Mesendoderm (in vitro differentiated cells): Measurements from ENCODE around the gene MOSMO. TPM values are rescaled to one million over a fixed set of nuclear protein-coding genes. Genes with fewer than 3 reads are reported as not detected.

Experiments used
- DNase-seq: peaks from one replicate; pipeline ENCODE4 v3.0.0; 2013
- H2AK5ac ChIP-seq: 2 replicates; pipeline ENCODE4 v1.6.1; 2013; ENCODE audit warnings: low read length, inconsistent platforms
- H2BK120ac ChIP-seq: 2 replicates; pipeline ENCODE4 v1.6.1; 2013; ENCODE audit warnings: low read depth, mild to moderate bottlenecking, low read length, moderate library complexity, mixed read lengths
- H2BK15ac ChIP-seq: replicated peaks from 2 replicates; pipeline ENCODE4 v1.6.1; 2013; ENCODE audit warnings: low read depth, mild to moderate bottlenecking, moderate library complexity
- H2BK5ac ChIP-seq: 2 replicates; pipeline ENCODE4 v1.6.1; 2013; ENCODE audit warnings: low read length, inconsistent platforms
- H3K18ac ChIP-seq: 2 replicates; pipeline ENCODE4 v1.6.1; 2013; ENCODE audit warnings: mild to moderate bottlenecking, low read length, mixed read lengths
- H3K23ac ChIP-seq: one replicate; pipeline ENCODE4 v1.6.1; 2013; ENCODE audit warnings: low read length
- H3K27ac ChIP-seq: 2 replicates; pipeline ENCODE4 v1.5.1; 2013; ENCODE audit warnings: low read depth, mild to moderate bottlenecking, inconsistent platforms, low read length, moderate library complexity
- H3K27me3 ChIP-seq: 2 replicates; pipeline ENCODE4 v1.6.1; 2013; ENCODE audit warnings: low read length, control low read depth, mild to moderate bottlenecking, inconsistent platforms; ENCODE audit not compliant: insufficient read depth, poor library complexity
- H3K36me3 ChIP-seq: 2 replicates; pipeline ENCODE4 v1.6.1; 2013; ENCODE audit warnings: low read length, inconsistent platforms; ENCODE audit not compliant: control insufficient read depth, insufficient read depth
- H3K4ac ChIP-seq: one replicate; pipeline ENCODE4 v1.6.1; 2013; ENCODE audit warnings: low read depth, mild to moderate bottlenecking, low read length, moderate library complexity
- H3K4me1 ChIP-seq: 2 replicates; pipeline ENCODE4 v1.6.1; 2013; ENCODE audit warnings: low read depth, low read length, inconsistent platforms; ENCODE audit not compliant: control insufficient read depth
- H3K4me2 ChIP-seq: 2 replicates; pipeline ENCODE4 v1.6.1; 2013; ENCODE audit warnings: low read length
- H3K4me3 ChIP-seq: 2 replicates; pipeline ENCODE4 v1.5.1; 2013; ENCODE audit warnings: mild to moderate bottlenecking, low read length
- H3K56ac ChIP-seq: one replicate; pipeline ENCODE4 v1.6.1; 2013; ENCODE audit warnings: low read length
- H3K79me1 ChIP-seq: 2 replicates; pipeline ENCODE4 v1.6.1; 2013; ENCODE audit warnings: low read length, inconsistent platforms
- H3K79me2 ChIP-seq: 2 replicates; pipeline ENCODE4 v1.6.1; 2013; ENCODE audit warnings: mild to moderate bottlenecking, low read length; ENCODE audit not compliant: control insufficient read depth, insufficient read depth
- H3K9ac ChIP-seq: 2 replicates; pipeline ENCODE4 v1.6.1; 2013; ENCODE audit warnings: low read length, inconsistent platforms
- H4K5ac ChIP-seq: one replicate; pipeline ENCODE4 v1.6.1; 2013; ENCODE audit warnings: low read length
- H4K8ac ChIP-seq: one replicate; pipeline ENCODE4 v1.6.1; 2013; ENCODE audit warnings: low read depth, mild to moderate bottlenecking, control low read depth, low read length, moderate library complexity
- WGBS: extraction: QIAGEN DNeasy Blood & Tissue Kit; methylation state at CpG from one replicate; pipeline ENCODE4 v1.1.7; 2013; ENCODE audit warnings: low lambda C conversion rate, missing lambda C conversion rate; ENCODE audit not compliant: insufficient coverage; ENCODE audit errors: extremely low coverage; 5-methylcytosine and 5-hydroxymethylcytosine counted together
- polyA plus RNA-seq, 2 experiments: library from polyadenylated mRNA; stranded (reverse); fragments of 200-250 nt; gene quantifications; one replicate each; pipeline ENCODE4 v1.2.3, GENCODE V29; 2013

MOSMO gene
- polyA plus RNA-seq (2013, experiment 1 of 2), result 8.6 TPM
- 8.2 TPM for polyA plus RNA-seq (2013, experiment 2 of 2)

- peak within 1 kb of the TSS; percentile 80 for H3K9ac ChIP-seq
- no peak within 1 kb of the TSS for H2BK5ac ChIP-seq
- H3K36me3 ChIP-seq, result no peaks in the 10 kb centered on the region
- H2AK5ac ChIP-seq, result no peak within 1 kb of the TSS
- no peaks in the 10 kb centered on the region for H3K27me3 ChIP-seq
- peak; percentile 73 for DNase-seq
- H3K18ac ChIP-seq, result peak within 1 kb of the TSS; percentile 96
- H3K23ac ChIP-seq, result no peak within 1 kb of the TSS
- peaks cover 1% of the 10 kb centered on the region for H3K79me2 ChIP-seq
- H4K5ac ChIP-seq, result no peak within 1 kb of the TSS
- no peak within 1 kb of the TSS for H2BK15ac ChIP-seq
- H3K4ac ChIP-seq, result no peak within 1 kb of the TSS
- H3K4me3 ChIP-seq, result peak within 1 kb of the TSS; percentile 90
- H3K4me1 ChIP-seq, result peaks cover 5% of the 10 kb centered on the region
- H3K27ac ChIP-seq, result no peak within 1 kb of the TSS
- peaks cover 4% of the 10 kb centered on the region for H3K79me1 ChIP-seq
- WGBS, result no CpG with 5 or more reads among the region's 78 CpGs
- peak within 1 kb of the TSS; percentile 79 for H3K4me2 ChIP-seq
- no peak within 1 kb of the TSS for H2BK120ac ChIP-seq
- peak within 1 kb of the TSS; percentile 70 for H4K8ac ChIP-seq
- peak within 1 kb of the TSS; percentile 82 for H3K56ac ChIP-seq
These were observed at the start of gene MOSMO for GRCh38 chr16:22007509-22008214. Gene MOSMO, plus strand, starts transcription at chr16:22008111. Its CDS starts 191 bp downstream, at chr16:22008302.

GRCh38 chr16:21959050-21959449 lies 48.9 kb upstream of the MOSMO start:
- H3K79me1 ChIP-seq, result peaks cover 7% of the 10 kb centered on the region
- H3K9ac ChIP-seq, result no peak overlapping the region
- no peak overlapping the region for H4K8ac ChIP-seq
- no peak overlapping the region for H2BK5ac ChIP-seq
- H3K36me3 ChIP-seq, result peaks cover 11% of the 10 kb centered on the region
- no peak overlapping the region for H3K18ac ChIP-seq
- H3K27me3 ChIP-seq, result no peaks in the 10 kb centered on the region
- H3K4me2 ChIP-seq, result no peak overlapping the region
- H2BK120ac ChIP-seq, result no peak overlapping the region
- H3K56ac ChIP-seq, result no peak overlapping the region
- H3K23ac ChIP-seq, result no peak overlapping the region
- H2BK15ac ChIP-seq, result no peak overlapping the region
- no peak overlapping the region for H3K4ac ChIP-seq
- no peak overlapping the region for H3K4me3 ChIP-seq
- H3K79me2 ChIP-seq, result peaks cover 7% of the 10 kb centered on the region
- DNase-seq, result no peak
- H3K27ac ChIP-seq, result no peak overlapping the region
- no peak overlapping the region for H4K5ac ChIP-seq
- peaks cover 3% of the 10 kb centered on the region for H3K4me1 ChIP-seq
- H2AK5ac ChIP-seq, result no peak overlapping the region
- 100% methylated on average over 1 of the region's 3 CpGs for WGBS

- H3K27ac ChIP-seq, result no peak overlapping the region
- no peaks in the 10 kb centered on the region for H3K79me2 ChIP-seq
- no peak overlapping the region for H3K4me2 ChIP-seq
- H3K79me1 ChIP-seq, result peaks cover 2% of the 10 kb centered on the region
- peaks cover 17% of the 10 kb centered on the region for H3K36me3 ChIP-seq
- no peak overlapping the region for H3K56ac ChIP-seq
- no CpG with 5 or more reads among the region's 5 CpGs for WGBS
- no peak for DNase-seq
- no peaks in the 10 kb centered on the region for H3K27me3 ChIP-seq
- H3K18ac ChIP-seq, result no peak overlapping the region
- H3K23ac ChIP-seq, result no peak overlapping the region
- H3K4ac ChIP-seq, result no peak overlapping the region
- no peak overlapping the region for H4K5ac ChIP-seq
- no peak overlapping the region for H2AK5ac ChIP-seq
- H3K4me1 ChIP-seq, result no peaks in the 10 kb centered on the region
- no peak overlapping the region for H3K9ac ChIP-seq
- H2BK120ac ChIP-seq, result no peak overlapping the region
- H2BK5ac ChIP-seq, result no peak overlapping the region
- H4K8ac ChIP-seq, result no peak overlapping the region
- H3K4me3 ChIP-seq, result no peak overlapping the region
- H2BK15ac ChIP-seq, result no peak overlapping the region
These were observed 45.4 kb upstream of the MOSMO start for GRCh38 chr16:21962475-21962874.

GRCh38 chr16:21963887-21964286 lies 44.0 kb upstream of the MOSMO start:
- H3K18ac ChIP-seq, result no peak overlapping the region
- no peak overlapping the region for H3K56ac ChIP-seq
- H2BK120ac ChIP-seq, result no peak overlapping the region
- no peak overlapping the region for H3K23ac ChIP-seq
- peaks cover 14% of the 10 kb centered on the region for H3K36me3 ChIP-seq
- H2BK15ac ChIP-seq, result no peak overlapping the region
- H3K27me3 ChIP-seq, result no peaks in the 10 kb centered on the region
- no peak overlapping the region for H3K4me2 ChIP-seq
- no peak overlapping the region for H3K9ac ChIP-seq
- no peak overlapping the region for H3K4me3 ChIP-seq
- no peak overlapping the region for H4K5ac ChIP-seq
- no peak overlapping the region for H4K8ac ChIP-seq
- no peak overlapping the region for H3K4ac ChIP-seq
- no CpG with 5 or more reads among the region's 3 CpGs for WGBS
- H2AK5ac ChIP-seq, result no peak overlapping the region
- no peak overlapping the region for H2BK5ac ChIP-seq
- no peaks in the 10 kb centered on the region for H3K79me2 ChIP-seq
- H3K79me1 ChIP-seq, result no peaks in the 10 kb centered on the region
- DNase-seq, result no peak
- no peaks in the 10 kb centered on the region for H3K4me1 ChIP-seq
- H3K27ac ChIP-seq, result no peak overlapping the region

DNA sequence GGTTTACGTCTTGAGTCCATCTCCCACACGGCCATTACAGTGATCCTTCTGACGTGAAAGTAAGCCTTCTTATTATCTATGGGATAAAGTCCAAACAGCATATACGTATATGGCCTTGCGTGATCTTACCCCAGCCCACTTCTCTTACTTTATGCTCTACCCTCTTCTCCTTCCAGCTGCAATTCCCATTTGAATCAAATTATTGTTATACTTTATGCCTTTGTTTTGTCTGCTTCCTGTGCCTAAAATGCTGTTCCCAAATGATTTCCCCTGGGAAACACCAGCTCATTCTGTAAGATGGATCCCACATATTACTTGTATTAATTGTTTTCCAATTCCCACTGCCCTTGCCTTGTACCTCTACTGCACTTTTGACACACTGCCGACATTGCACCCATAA lies 43.6 kb upstream of the MOSMO start:
- H3K4me3 ChIP-seq, result no peak overlapping the region
- no peaks in the 10 kb centered on the region for H3K4me1 ChIP-seq
- H3K56ac ChIP-seq, result no peak overlapping the region
- no peaks in the 10 kb centered on the region for H3K79me2 ChIP-seq
- H4K8ac ChIP-seq, result no peak overlapping the region
- H3K36me3 ChIP-seq, result peaks cover 14% of the 10 kb centered on the region
- no peak overlapping the region for H3K23ac ChIP-seq
- no peaks in the 10 kb centered on the region for H3K79me1 ChIP-seq
- H3K27me3 ChIP-seq, result no peaks in the 10 kb centered on the region
- no peak overlapping the region for H3K27ac ChIP-seq
- H3K18ac ChIP-seq, result no peak overlapping the region
- no peak overlapping the region for H2BK5ac ChIP-seq
- no peak overlapping the region for H3K4me2 ChIP-seq
- H2BK15ac ChIP-seq, result no peak overlapping the region
- H2BK120ac ChIP-seq, result no peak overlapping the region
- no peak overlapping the region for H2AK5ac ChIP-seq
- no peak overlapping the region for H3K4ac ChIP-seq
- no peak overlapping the region for H4K5ac ChIP-seq
- no CpG with 5 or more reads among the region's 6 CpGs for WGBS
- H3K9ac ChIP-seq, result no peak overlapping the region
- no peak for DNase-seq

GRCh38 chr16:21971856-21972255 lies 36.1 kb upstream of the MOSMO start:
- Histone ChIP-seq H2BK15ac (no peak overlapping the region), H3K18ac (no peak overlapping the region), H3K4me1 (no peaks in the 10 kb centered on the region), H3K23ac (no peak overlapping the region), H3K4me2 (no peak overlapping the region), H3K27me3 (no peaks in the 10 kb centered on the region), H4K8ac (no peak overlapping the region), H2BK120ac (no peak overlapping the region), H3K79me2 (no peaks in the 10 kb centered on the region), H3K56ac (no peak overlapping the region), H3K79me1 (no peaks in the 10 kb centered on the region), H2AK5ac (no peak overlapping the region), H3K27ac (no peak overlapping the region), H3K4me3 (no peak overlapping the region), H2BK5ac (no peak overlapping the region), H4K5ac (no peak overlapping the region), H3K9ac (no peak overlapping the region), H3K36me3 (peaks cover 17% of the 10 kb centered on the region), H3K4ac (no peak overlapping the region)
- no CpG with 5 or more reads among the region's 4 CpGs for WGBS
- no peak for DNase-seq
